K562 (cell line): Measurements from ENCODE around the gene USP7. TPM values are rescaled to one million over a fixed set of nuclear protein-coding genes. Genes with fewer than 3 reads are reported as not detected.

ENCODE experiments used
- ATAC-seq: fragments of 200-7000 bp; cut with Tn5 transposase; 3 replicates; pipeline ENCODE4 v1.9.1; 2020; ENCODE audit warnings: moderate library complexity
- BruUV-seq: library from RNA; stranded (reverse); fragments of 400-500 nt; replicated peaks from 2 replicates; lab custom pipeline; 2021; lab: Mats Ljungman, UMichigan
- CTCF ChIA-PET: fragments of 300-600 bp; formaldehyde crosslinking; extraction: SDS; loops from one replicate; lab custom pipeline; 2021; ENCODE audit warnings: low intra/inter-chr PET ratio; lab: Yijun Ruan, JAX
- POLR2A ChIA-PET: fragments of 300-600, 350-650 bp; sonication (Branson Sonifier 250); formaldehyde crosslinking; extraction: SDS; loops from one replicate; lab custom pipeline; 2021; ENCODE audit warnings: antibody characterized with exemption, inconsistent platforms; lab: Yijun Ruan, JAX
- DNase-seq, 4 experiments: peaks; one replicate each; pipeline versions ENCODE4 v3.0.0 to v3.0.0-alpha.2; 2011 to 2018; ENCODE audit warnings: low spot score in 3 of 4, mixed read lengths in 3 of 4; ENCODE audit errors: extremely low read depth in 1 of 4
- FAIRE-seq: peaks from 2 replicates; lab custom pipeline; 2011; peaks lifted over from hg19 to GRCh38; lab: Jason Lieb, UNC
- H2AFZ ChIP-seq: 2 replicates; pipeline ENCODE4 v1.6.0; 2011; ENCODE audit warnings: low read depth, low read length, control low read depth, inconsistent platforms
- H3K27ac ChIP-seq: fragments of 200-600 bp; 3 replicates; pipeline ENCODE4 v1.8.0; 2011; ENCODE audit warnings: low read depth, mild to moderate bottlenecking, control low read depth, inconsistent platforms, low read length, moderate library complexity, mixed read lengths; ENCODE audit errors: extremely low read depth
- H3K27me3 ChIP-seq, 2 experiments: fragments of 300-600 bp in 1 of 2; 2 replicates in 1 of 2; 3 replicates in 1 of 2; pipeline versions ENCODE4 v1.6.0 to v1.8.0; 2011; ENCODE audit warnings: inconsistent platforms in 2 of 2, low read length in 2 of 2, mild to moderate bottlenecking in 1 of 2, mixed read lengths in 1 of 2, moderate library complexity in 1 of 2; ENCODE audit not compliant: control insufficient read depth in 2 of 2, insufficient read depth in 2 of 2
- H3K36me3 ChIP-seq: fragments of 300-600 bp; 3 replicates; pipeline ENCODE4 v1.8.0; 2011; ENCODE audit warnings: mild to moderate bottlenecking, low read length, inconsistent platforms; ENCODE audit not compliant: control insufficient read depth, insufficient read depth
- H3K4me1 ChIP-seq, 2 experiments: fragments of 200-600 bp in 1 of 2; replicated peaks in 1 of 2; 2 replicates in 1 of 2; 3 replicates in 1 of 2; pipeline versions ENCODE4 v1.5.1 to v1.8.0; 2011; ENCODE audit warnings: inconsistent platforms in 2 of 2, low read length in 2 of 2, mild to moderate bottlenecking in 1 of 2, mixed read lengths in 1 of 2, moderate library complexity in 1 of 2; ENCODE audit not compliant: control insufficient read depth in 2 of 2, insufficient read depth in 2 of 2
- H3K4me2 ChIP-seq: 2 replicates; pipeline ENCODE4 v1.6.1; 2011; ENCODE audit warnings: low read length, control low read depth, inconsistent platforms, mixed read lengths; ENCODE audit not compliant: insufficient read depth
- H3K4me3 ChIP-seq: fragments of 200-600 bp; sonication (generic), shearing (Covaris generic); 2 replicates; pipeline ENCODE4 v1.5.1; 2016; ENCODE audit warnings: control low read depth, inconsistent platforms
- H3K79me2 ChIP-seq: fragments of 200-600 bp; 3 replicates; pipeline ENCODE4 v1.8.0; 2011; ENCODE audit warnings: low read length, inconsistent platforms; ENCODE audit not compliant: control insufficient read depth, insufficient read depth
- H3K9ac ChIP-seq, 2 experiments: 2 replicates each; pipeline versions ENCODE4 v1.6.0 to v1.6.1; 2011; ENCODE audit warnings: low read depth in 2 of 2, low read length in 2 of 2, control low read depth in 1 of 2, inconsistent platforms in 1 of 2, mild to moderate bottlenecking in 1 of 2, mixed read lengths in 1 of 2; ENCODE audit not compliant: insufficient read depth in 1 of 2
- H3K9me1 ChIP-seq: one replicate; pipeline ENCODE4 v1.6.0; 2011; ENCODE audit warnings: inconsistent platforms, mild to moderate bottlenecking, low read length, moderate library complexity; ENCODE audit not compliant: control insufficient read depth, insufficient read depth
- H3K9me3 ChIP-seq: replicated peaks from 2 replicates; pipeline ENCODE4 v1.5.1; 2011; ENCODE audit warnings: low read depth, low read length, inconsistent platforms; ENCODE audit not compliant: control insufficient read depth, insufficient read depth
- H4K20me1 ChIP-seq: replicated peaks from 2 replicates; pipeline ENCODE4 v1.6.1; 2011; ENCODE audit warnings: low read length, inconsistent platforms, mixed read lengths; ENCODE audit not compliant: control insufficient read depth, insufficient read depth
- BCL6 ChIP-seq: fragments of 250-450 bp; sonication (Bioruptor Pico); IDR thresholded peaks from 2 replicates; pipeline ENCODE4 v1.4.0; 2020
- CBFA2T3 ChIP-seq: fragments of 450-650 bp; IDR thresholded peaks from 2 replicates; pipeline ENCODE4 v1.6.1; 2017
- CREB1 ChIP-seq, 2 experiments: sonication (generic) in 1 of 2; formaldehyde crosslinking in 1 of 2; IDR thresholded peaks; 2 replicates each; pipeline versions ENCODE4 v1.6.1 to v1.8.0; 2012 to 2022; ENCODE audit warnings: inconsistent platforms in 1 of 2, mild to moderate bottlenecking in 1 of 2, missing genetic modification reagents in 1 of 2, moderate library complexity in 1 of 2
- CREB5 ChIP-seq: fragments of 250-450 bp; sonication (Bioruptor Pico); IDR thresholded peaks from 2 replicates; pipeline ENCODE4 v1.5.0; 2020; ENCODE audit warnings: mild to moderate bottlenecking
- CTBP1 ChIP-seq: fragments of 450-650 bp; IDR thresholded peaks from 2 replicates; pipeline ENCODE4 v1.6.1; 2016; ENCODE audit warnings: borderline replicate concordance
- DPF2 ChIP-seq: fragments of 450-650 bp; IDR thresholded peaks from 2 replicates; pipeline ENCODE4 v1.6.1; 2016
- FOXP4 ChIP-seq: sonication (generic); formaldehyde crosslinking; IDR thresholded peaks from 2 replicates; pipeline ENCODE4 v1.8.0; 2022; ENCODE audit warnings: mild to moderate bottlenecking, missing genetic modification reagents, borderline replicate concordance
- GABPA ChIP-seq: fragments of 200-800 bp; sonication (Bioruptor generic); conservative IDR thresholded peaks from 2 replicates; pipeline ENCODE4 v1.6.1; 2016; ENCODE audit warnings: low read depth, missing genetic modification characterization, missing compliant biosample characterization
- GABPB1 ChIP-seq: sonication (generic); formaldehyde crosslinking; IDR thresholded peaks from 2 replicates; pipeline ENCODE4 v1.8.0; 2022; ENCODE audit warnings: mild to moderate bottlenecking, missing genetic modification reagents
- HNRNPLL ChIP-seq: fragments of 200-400 bp; formaldehyde crosslinking; IDR thresholded peaks from 2 replicates; pipeline ENCODE4 v1.6.1; 2017; ENCODE audit warnings: low read length, low read depth, mild to moderate bottlenecking; ENCODE audit not compliant: poor library complexity, severe bottlenecking
- JUNB ChIP-seq: fragments of 450-650 bp; formaldehyde crosslinking; conservative IDR thresholded peaks from 2 replicates; pipeline ENCODE4 v1.4.0; 2020; ENCODE audit warnings: mild to moderate bottlenecking
- KDM5B ChIP-seq: fragments of 200-600 bp; sonication (generic); IDR thresholded peaks from 2 replicates; pipeline ENCODE4 v1.6.1; 2012; ENCODE audit warnings: low read depth, mild to moderate bottlenecking, moderate library complexity, low read length, control low read depth, inconsistent platforms; ENCODE audit not compliant: insufficient replicate concordance
- MEIS2 ChIP-seq: fragments of 450-650 bp; IDR thresholded peaks from 2 replicates; pipeline ENCODE4 v1.6.1; 2014; ENCODE audit warnings: mild to moderate bottlenecking; ENCODE audit not compliant: partially characterized antibody
- SOX6 ChIP-seq: fragments of 450-650 bp; IDR thresholded peaks from 2 replicates; pipeline ENCODE4 v1.6.1; 2014; ENCODE audit warnings: mild to moderate bottlenecking
- STAT5B ChIP-seq: fragments of 250-450 bp; sonication (Bioruptor Pico); IDR thresholded peaks from 2 replicates; pipeline ENCODE4 v1.8.0; 2021; ENCODE audit warnings: mild to moderate bottlenecking, inconsistent platforms
- TBL1XR1 ChIP-seq, 2 experiments: IDR thresholded peaks; 2 replicates each; pipeline ENCODE4 v1.6.1; 2012; ENCODE audit warnings: improper control_type of control experiment in 2 of 2, low read length in 2 of 2, mild to moderate bottlenecking in 1 of 2
- ZNF384 ChIP-seq: IDR thresholded peaks from 2 replicates; pipeline ENCODE4 v1.6.1; 2012; ENCODE audit warnings: low read depth, low read length, improper control_type of control experiment
- WGBS: fragments of 100-300 bp; shearing (Covaris generic); methylation state at CpG from one replicate; pipeline ENCODE4 v1.1.6; 2016; ENCODE audit warnings: low coverage, mixed read lengths; ENCODE audit not compliant: insufficient coverage; ENCODE audit errors: missing lambda C conversion rate; 5-methylcytosine and 5-hydroxymethylcytosine counted together
- in situ Hi-C: fragments of 300-500 bp; cut with MboI; formaldehyde crosslinking; loops from 4 replicates; pipeline ENCODE4 v1.15.0; 2018; ENCODE audit warnings: inconsistent platforms, mixed read lengths
- intact Hi-C: fragments of 100-400 bp; cut with micrococcal nuclease; formaldehyde crosslinking; loops from 2 replicates; pipeline ENCODE4 v1.14.2; 2022
- polyA plus RNA-seq, 8 experiments: library from polyadenylated mRNA; depleted of rRNA in 4 of 8; stranded (reverse) in 5 of 8; unstranded in 3 of 8; fragments of >200 nt; fragmentation: Nextera tagmentation in 2 of 8; fragmentation: Illumina TruSeq in 1 of 8; extraction: Ambion mirVana in 2 of 8; extraction: Trizol in 1 of 8; gene quantifications; 2 replicates each; pipeline versions ENCODE4 v1.2.1 to v1.2.3, GENCODE V29; 2011 to 2014; ENCODE audit warnings: inconsistent platforms in 1 of 8, missing spikeins in 1 of 8
- total RNA-seq, 7 experiments: library from RNA; depleted of rRNA in 6 of 7; stranded (reverse); fragments of >200 nt in 6 of 7; fragmentation: Illumina TruSeq in 2 of 7; extraction: Trizol in 2 of 7; gene quantifications; 2 replicates each; pipeline versions ENCODE4 v1.2.1 to v1.2.3, GENCODE V29; 2011 to 2021; ENCODE audit warnings: low replicate concordance in 1 of 7

USP7 gene
- total and polyA plus RNA-seq, 9 of the 15 experiments (the other 6 are each of a cell fraction or from before 2014, with no cell fraction given) = 17.1 to 145 (median 57.9) TPM

- 0 out of 2 replicates have a peak, but pooled peaks have one; percentile 28 for TF ChIP-seq SOX6
- no peak for TF ChIP-seq STAT5B
Observed at GRCh38 chr16:9008601-9009260, 45.0 kb upstream of the USP7 start (continued).

GRCh38 chr16:9007177-9007794 is 43.6 kb upstream of the USP7 start:
- ATAC-seq (peak; percentile 67), FAIRE-seq (peak; percentile 68), DNase-seq (peak; percentile 35 to 64 (median 52))
- POLR2A ChIA-PET = interaction anchor here (0.8 to 1.3 kb wide), 3 partner anchors 10 to 93 kb away, joined by 3 to 4 read pairs (median 3); no protein-coding TSS in a partner anchor
- Histone ChIP-seq H3K4me2 (peak overlapping the region; percentile 54; the same call in 1 of the 2 replicates), H3K79me2 (no peaks in the 10 kb centered on the region), H3K4me3 (no peak overlapping the region), H3K9ac (peak overlapping the region in 1 of 2 experiments; percentile 30; a peak in 2 of 4 replicates), H3K27ac (no peak overlapping the region), H3K4me1 (peaks cover 7 to 16% of the 10 kb centered on the region in 2 experiments; a peak in 3 of 5 replicates), H3K36me3 (no peaks in the 10 kb centered on the region), H3K9me1 (no peaks in the 10 kb centered on the region), H4K20me1 (no peaks in the 10 kb centered on the region), H3K9me3 (no peaks in the 10 kb centered on the region), H3K27me3 (no peaks in the 10 kb centered on the region), H2AFZ (peak overlapping the region; percentile 65)
- in situ Hi-C loops (loop anchor here (5.0 kb wide), 1 partner anchor 105 kb away; no protein-coding TSS in a partner anchor), intact Hi-C loops (loop anchor here (5.0 to 10.0 kb wide), 3 partner anchors 45 to 100 kb away; partner anchors contain the start of gene USP7)
- no TSS peak for BruUV-seq
- WGBS = 34% methylated on average over 17 of the region's 17 CpGs
- CTCF ChIA-PET = no interaction called here
- TF ChIP-seq FOXP4 (CRISPR knock-in tag) (no peak), TBL1XR1 (IDR thresholded peaks at IDR 0.05; ENCODE audit: low read length in 2 of 2) (peak in 1 of 2 experiments; percentile 26; a peak in 1 of 4 replicates), BCL6 (no peak), MEIS2 (peak; percentile 44), GABPB1 (CRISPR knock-in tag) (peak; percentile 64), DPF2 (0 out of 2 replicates have a peak, but pooled peaks have one; percentile 11), JUNB (CRISPR knock-in tag) (no peak), KDM5B (no peak), ZNF384 (no peak), HNRNPLL (peak; percentile 22), CTBP1 (0 out of 2 replicates have a peak, but pooled peaks have one; percentile 16), CBFA2T3 (peak; percentile 20; the same call in 1 of the 2 replicates), CREB1 (IDR thresholded peaks at IDR 0.05) (peak; percentile 85), CREB1 (CRISPR knock-in tag; IDR thresholded peaks at IDR 0.05) (peak; percentile 67), CREB5 (no peak), GABPA (tag) (peak; percentile 61; the same call in 1 of the 2 replicates)
